Activated T-helper 1 cell treated with anti-CD3 and anti-CD28 coated beads, Interleukin-12 subunit alpha, Interleukin-12 subunit beta, Interleukin-2, Interleukin-4 antibody, amounts not matched to agents 30 ng/mL and 10 ng/mL and 1 ng/mL, durations not matched to agents 14 hours and 24 hours and 36 hours (primary cell): Measurements from ENCODE around the gene ZNF175. TPM values are rescaled to one million over a fixed set of nuclear protein-coding genes. Genes with fewer than 3 reads are reported as not detected.
"Not testable (repeated sequence)": the region's sequence is repeated elsewhere in the genome, so short reads cannot be mapped to it uniquely, and the experiment has no call there.

Experiments
- DNase-seq: peaks from one replicate; pipeline ENCODE4 v3.0.0; 2021; ENCODE audit warnings: low spot score
- H3K27ac Mint-ChIP-seq: one replicate; pipeline ENCODE4 v1.8.0; 2021; ENCODE audit warnings: mild to moderate bottlenecking, mixed read lengths
- H3K27me3 Mint-ChIP-seq: one replicate; pipeline ENCODE4 v1.8.0; 2022; ENCODE audit warnings: mild to moderate bottlenecking, moderate library complexity, mixed read lengths; ENCODE audit not compliant: insufficient read depth
- H3K36me3 Mint-ChIP-seq: one replicate; pipeline ENCODE4 v1.8.0; 2021; ENCODE audit warnings: low read depth, mixed read lengths
- H3K4me1 Mint-ChIP-seq: one replicate; pipeline ENCODE4 v1.8.0; 2021; ENCODE audit warnings: low read depth, mixed read lengths
- H3K4me3 Mint-ChIP-seq: one replicate; pipeline ENCODE4 v1.8.0; 2021; ENCODE audit warnings: mild to moderate bottlenecking, moderate library complexity, mixed read lengths
- H3K9me3 Mint-ChIP-seq: one replicate; pipeline ENCODE4 v1.8.0; 2021; ENCODE audit warnings: mixed read lengths
- intact Hi-C: fragments of 100-400 bp; cut with micrococcal nuclease; formaldehyde crosslinking; loops from one replicate; pipeline ENCODE4 v1.15.1; 2024
- total RNA-seq: library from RNA; stranded (reverse); gene quantifications from 2 replicates; pipeline ENCODE4 v1.2.3, GENCODE V29; 2022

ZNF175 gene
- total RNA-seq, 1 donor from 2014 or later, result 7.9 TPM

GRCh38 chr19:51600940-51601580 is 30.0 kb downstream of the ZNF175 start:
- H3K36me3 Mint-ChIP-seq, result no peaks in the 10 kb centered on the region
- H3K27me3 Mint-ChIP-seq, result peaks cover 12% of the 10 kb centered on the region
- H3K4me1 Mint-ChIP-seq, result no peaks in the 10 kb centered on the region
- H3K27ac Mint-ChIP-seq, result no peak overlapping the region
- DNase-seq, result no peak
- H3K9me3 Mint-ChIP-seq, result no peaks in the 10 kb centered on the region
- intact Hi-C loops, result loop anchor here (5.0 kb wide), 1 partner anchor 36 kb away; no protein-coding TSS in a partner anchor
- no peak overlapping the region for H3K4me3 Mint-ChIP-seq

GRCh38 chr19:51602189-51602854 is 31.2 kb downstream of the ZNF175 start:
- H3K9me3 Mint-ChIP-seq, result no peaks in the 10 kb centered on the region
- DNase-seq, result no peak
- no peak overlapping the region for H3K4me3 Mint-ChIP-seq
- intact Hi-C loops, result loop anchor here (5.0 kb wide), 1 partner anchor 35 kb away; no protein-coding TSS in a partner anchor
- peaks cover 12% of the 10 kb centered on the region for H3K27me3 Mint-ChIP-seq
- H3K36me3 Mint-ChIP-seq, result no peaks in the 10 kb centered on the region
- peaks cover 5% of the 10 kb centered on the region for H3K4me1 Mint-ChIP-seq
- peak overlapping the region; percentile 11 for H3K27ac Mint-ChIP-seq

DNA sequence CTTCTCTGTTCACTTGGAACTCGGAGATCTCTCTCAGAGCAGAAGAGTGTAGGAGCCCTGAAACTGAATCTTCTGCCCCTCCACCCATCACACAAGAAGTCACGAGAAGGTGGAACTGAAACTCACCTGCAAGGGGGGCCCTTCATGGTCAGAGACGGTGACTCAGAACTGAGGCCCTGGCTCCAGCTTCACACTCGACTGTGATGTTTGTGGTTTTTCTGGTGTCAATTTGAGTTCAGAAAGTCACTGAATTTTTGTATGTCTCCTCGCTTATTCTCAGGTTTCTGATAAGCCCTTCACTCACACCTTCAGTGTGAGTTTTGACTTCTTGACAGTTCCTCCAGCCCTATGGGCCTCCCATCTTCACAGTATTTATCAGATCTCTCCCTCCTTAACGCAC is 36.0 kb downstream of the ZNF175 start:
- H3K9me3 Mint-ChIP-seq, result peaks cover under 1% of the 10 kb centered on the region
- peaks cover 11% of the 10 kb centered on the region for H3K4me1 Mint-ChIP-seq
- no peak for DNase-seq
- no peak overlapping the region for H3K27ac Mint-ChIP-seq
- no peaks in the 10 kb centered on the region for H3K36me3 Mint-ChIP-seq
- no peak overlapping the region for H3K4me3 Mint-ChIP-seq
- peaks cover 3% of the 10 kb centered on the region for H3K27me3 Mint-ChIP-seq
- intact Hi-C loops, result no loop called here

DNA sequence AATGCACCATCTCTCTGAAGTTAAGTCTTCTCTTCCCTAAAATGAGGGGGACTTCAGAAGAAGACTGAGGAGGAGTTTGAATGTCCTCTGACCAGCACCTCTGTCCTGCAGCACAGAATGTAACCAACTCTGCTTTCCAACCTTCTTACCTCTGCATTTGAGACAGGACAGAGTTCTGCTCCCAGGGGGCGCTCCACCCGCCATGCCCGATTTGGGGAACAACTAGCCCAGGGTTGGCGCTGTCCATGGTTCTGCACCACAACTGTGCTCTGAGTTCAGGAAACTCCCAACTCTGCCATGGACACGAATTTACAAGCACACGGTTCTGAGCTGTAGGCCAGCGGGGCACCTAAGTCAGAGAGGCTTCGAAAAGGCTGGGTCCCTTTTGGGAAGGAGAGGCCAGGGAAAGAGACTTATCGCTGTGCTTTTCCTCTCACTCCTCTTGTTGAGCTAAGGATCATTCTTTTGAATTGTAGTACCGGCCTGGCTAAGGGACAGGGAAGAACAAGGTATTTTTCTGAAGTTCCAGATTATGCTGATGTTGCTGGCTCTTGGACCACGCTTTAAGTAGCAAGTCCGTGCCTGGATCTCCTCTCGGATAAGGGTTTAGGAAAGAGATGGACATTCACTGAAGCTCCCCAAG is 37.0 kb downstream of the ZNF175 start:
- H3K4me3 Mint-ChIP-seq, result no peak overlapping the region
- no peaks in the 10 kb centered on the region for H3K27me3 Mint-ChIP-seq
- H3K9me3 Mint-ChIP-seq, result peaks cover 10% of the 10 kb centered on the region
- intact Hi-C loops, result no loop called here
- H3K36me3 Mint-ChIP-seq, result no peaks in the 10 kb centered on the region
- H3K4me1 Mint-ChIP-seq, result peaks cover 11% of the 10 kb centered on the region
- DNase-seq, result peak; percentile 46
- H3K27ac Mint-ChIP-seq, result no peak overlapping the region

GRCh38 chr19:51610576-51610975 is 39.5 kb downstream of the ZNF175 start:
- H3K4me3 Mint-ChIP-seq, result no peak overlapping the region
- H3K27ac Mint-ChIP-seq, result no peak overlapping the region
- H3K4me1 Mint-ChIP-seq, result peaks cover 11% of the 10 kb centered on the region
- intact Hi-C loops, result no loop called here
- H3K27me3 Mint-ChIP-seq, result no peaks in the 10 kb centered on the region
- H3K9me3 Mint-ChIP-seq, result peaks cover 12% of the 10 kb centered on the region
- H3K36me3 Mint-ChIP-seq, result no peaks in the 10 kb centered on the region
- no peak for DNase-seq

DNA sequence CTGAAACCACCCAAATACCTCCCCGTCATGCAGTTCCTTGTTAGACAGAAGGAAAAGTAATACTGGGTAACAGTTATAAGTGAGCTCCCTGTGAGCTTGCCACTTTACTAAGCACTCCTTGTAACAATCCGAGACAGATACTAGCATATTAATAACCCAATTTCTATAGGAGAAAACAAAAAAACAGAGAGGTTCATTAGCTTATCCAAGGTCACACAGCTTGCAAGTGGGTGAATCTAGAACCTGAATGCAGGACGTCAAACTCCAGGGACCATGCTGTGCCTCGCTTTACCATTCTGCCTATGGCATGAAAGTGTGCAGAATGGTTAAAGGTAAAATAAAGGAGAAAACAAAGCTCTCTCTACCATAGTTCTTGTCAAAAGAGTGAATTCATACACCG is 43.7 kb downstream of the ZNF175 start:
- H3K36me3 Mint-ChIP-seq, result no peaks in the 10 kb centered on the region
- H3K27me3 Mint-ChIP-seq, result peaks cover 2% of the 10 kb centered on the region
- no peak overlapping the region for H3K4me3 Mint-ChIP-seq
- no peaks in the 10 kb centered on the region for H3K4me1 Mint-ChIP-seq
- no peak for DNase-seq
- intact Hi-C loops, result no loop called here
- no peak overlapping the region for H3K27ac Mint-ChIP-seq
- H3K9me3 Mint-ChIP-seq, result peaks cover 12% of the 10 kb centered on the region

- Mint-ChIP-seq H3K4me1 (no peaks in the 10 kb centered on the region), H3K36me3 (no peaks in the 10 kb centered on the region), H3K9me3 (peaks cover 12% of the 10 kb centered on the region), H3K27me3 (peaks cover 2% of the 10 kb centered on the region), H3K4me3 (no peak overlapping the region), H3K27ac (no peak overlapping the region)
- intact Hi-C loops, result no loop called here
- no peak for DNase-seq
Measured at GRCh38 chr19:51615991-51616390, 44.9 kb downstream of the ZNF175 start.

GRCh38 chr19:51621178-51621577 is 50.1 kb downstream of the ZNF175 start:
- DNase-seq, result no peak
- H3K4me3 Mint-ChIP-seq, result no peak overlapping the region
- H3K4me1 Mint-ChIP-seq, result no peaks in the 10 kb centered on the region
- intact Hi-C loops, result no loop called here
- no peak overlapping the region for H3K27ac Mint-ChIP-seq
- no peaks in the 10 kb centered on the region for H3K36me3 Mint-ChIP-seq
- H3K27me3 Mint-ChIP-seq, result peaks cover 2% of the 10 kb centered on the region
- H3K9me3 Mint-ChIP-seq, result no peaks in the 10 kb centered on the region

DNA sequence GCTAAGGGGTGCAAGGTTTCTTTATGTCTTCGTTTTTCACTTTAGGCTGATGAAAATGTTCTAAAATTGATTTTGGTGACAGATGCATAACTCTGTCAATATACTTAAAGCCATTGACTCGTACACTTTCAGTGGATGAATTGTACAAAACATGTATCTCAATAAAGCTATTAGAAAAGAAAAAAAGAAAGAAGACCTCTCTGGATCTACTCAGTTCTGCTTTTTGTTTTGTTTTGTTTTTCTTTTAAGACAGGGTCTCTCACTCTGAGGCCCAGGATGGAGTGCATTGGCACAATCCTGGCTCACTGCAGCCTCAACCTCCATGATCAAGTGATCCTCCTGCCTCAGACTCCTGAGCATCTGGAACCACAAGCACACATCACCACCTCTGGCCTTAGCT is 55.6 kb downstream of the ZNF175 start:
- no peaks in the 10 kb centered on the region for H3K4me1 Mint-ChIP-seq
- no peak overlapping the region for H3K27ac Mint-ChIP-seq
- no peak overlapping the region for H3K4me3 Mint-ChIP-seq
- DNase-seq, result no peak
- peaks cover 5% of the 10 kb centered on the region for H3K27me3 Mint-ChIP-seq
- H3K9me3 Mint-ChIP-seq, result no peaks in the 10 kb centered on the region
- no peaks in the 10 kb centered on the region for H3K36me3 Mint-ChIP-seq
- intact Hi-C loops, result no loop called here

DNA sequence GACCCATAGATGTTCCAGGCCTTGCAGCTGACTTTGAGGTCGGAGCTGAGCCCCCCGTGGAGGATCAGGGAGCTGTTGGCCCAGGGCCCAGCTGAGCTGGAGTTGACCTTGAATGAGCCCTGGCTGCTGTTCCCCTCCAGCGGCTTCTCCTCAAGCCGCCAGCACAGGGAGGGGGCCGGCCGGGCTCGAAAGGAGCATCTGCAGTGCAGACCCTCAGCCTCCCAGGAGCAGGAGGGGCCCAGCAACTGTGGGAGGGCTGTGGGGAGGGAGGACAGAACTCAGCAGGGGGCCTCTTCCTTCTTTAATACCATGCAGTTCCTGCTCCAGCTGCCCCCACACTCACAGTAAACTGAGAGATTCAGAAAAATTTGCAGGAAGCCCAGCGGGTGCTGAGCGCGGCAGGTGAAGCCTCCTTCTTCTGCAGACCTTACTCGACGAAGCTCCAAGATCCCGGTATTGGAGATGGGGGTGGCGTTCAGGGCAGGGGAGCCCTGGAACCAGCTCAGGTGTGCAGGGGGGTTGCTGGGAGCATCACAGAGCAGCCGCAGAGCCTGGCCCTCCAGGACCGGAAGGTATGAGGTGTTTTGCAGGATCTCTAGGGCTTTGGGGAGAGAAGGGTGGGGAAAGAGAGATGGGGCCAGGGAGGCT is 56.5 kb downstream of the ZNF175 start:
- intact Hi-C loops, result no loop called here
- no peaks in the 10 kb centered on the region for H3K36me3 Mint-ChIP-seq
- no peaks in the 10 kb centered on the region for H3K9me3 Mint-ChIP-seq
- no peak overlapping the region for H3K4me3 Mint-ChIP-seq
- H3K27ac Mint-ChIP-seq, result no peak overlapping the region
- peaks cover 10% of the 10 kb centered on the region for H3K27me3 Mint-ChIP-seq
- H3K4me1 Mint-ChIP-seq, result no peaks in the 10 kb centered on the region
- no peak for DNase-seq

GRCh38 chr19:51628153-51628939 is 57.3 kb downstream of the ZNF175 start:
- Mint-ChIP-seq H3K27me3 (peaks cover 10% of the 10 kb centered on the region), H3K4me3 (no peak overlapping the region), H3K27ac (no peak overlapping the region), H3K4me1 (no peaks in the 10 kb centered on the region), H3K9me3 (no peaks in the 10 kb centered on the region), H3K36me3 (no peaks in the 10 kb centered on the region)
- DNase-seq, result no peak
- intact Hi-C loops, result no loop called here

DNA sequence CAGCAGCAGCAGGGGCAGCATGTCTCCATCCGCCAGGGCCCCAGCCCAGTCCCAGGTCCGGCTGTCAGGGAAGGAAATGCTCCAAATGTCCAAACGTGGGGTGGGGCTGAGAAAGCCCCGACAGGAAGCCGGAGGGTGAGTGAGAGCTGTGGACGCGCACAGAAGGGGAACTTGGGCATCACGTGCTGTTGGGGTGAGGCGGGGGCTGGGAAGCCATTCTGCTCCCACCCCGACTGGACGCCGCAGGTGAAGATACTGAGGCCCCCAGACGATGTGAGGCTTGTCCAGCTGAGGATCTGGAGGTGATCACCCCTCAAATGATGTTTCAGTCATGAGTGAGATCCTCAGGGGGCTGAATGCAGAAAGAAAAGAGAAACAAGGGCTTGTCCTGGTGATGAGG is 59.2 kb downstream of the ZNF175 start, which contains the start of gene SIGLEC5:
Gene SIGLEC5, minus strand, starts transcription at position 87 of the 400 bp plus-strand sequence. Its CDS starts 66 bp downstream, at position 21.
- H3K27me3 Mint-ChIP-seq, H3K4me3 Mint-ChIP-seq, H3K27ac Mint-ChIP-seq, H3K36me3 Mint-ChIP-seq, DNase-seq, H3K9me3 Mint-ChIP-seq, intact Hi-C loops, H3K4me1 Mint-ChIP-seq: not testable (repeated sequence)
